GM19238 (cell line): ENCODE results near the gene STK40.

ENCODE experiments used
- DNase-seq: peaks from one replicate; pipeline ENCODE4 v3.0.0; 2011; ENCODE audit warnings: low spot score; ENCODE audit not compliant: insufficient read length

Gene STK40

DNA sequence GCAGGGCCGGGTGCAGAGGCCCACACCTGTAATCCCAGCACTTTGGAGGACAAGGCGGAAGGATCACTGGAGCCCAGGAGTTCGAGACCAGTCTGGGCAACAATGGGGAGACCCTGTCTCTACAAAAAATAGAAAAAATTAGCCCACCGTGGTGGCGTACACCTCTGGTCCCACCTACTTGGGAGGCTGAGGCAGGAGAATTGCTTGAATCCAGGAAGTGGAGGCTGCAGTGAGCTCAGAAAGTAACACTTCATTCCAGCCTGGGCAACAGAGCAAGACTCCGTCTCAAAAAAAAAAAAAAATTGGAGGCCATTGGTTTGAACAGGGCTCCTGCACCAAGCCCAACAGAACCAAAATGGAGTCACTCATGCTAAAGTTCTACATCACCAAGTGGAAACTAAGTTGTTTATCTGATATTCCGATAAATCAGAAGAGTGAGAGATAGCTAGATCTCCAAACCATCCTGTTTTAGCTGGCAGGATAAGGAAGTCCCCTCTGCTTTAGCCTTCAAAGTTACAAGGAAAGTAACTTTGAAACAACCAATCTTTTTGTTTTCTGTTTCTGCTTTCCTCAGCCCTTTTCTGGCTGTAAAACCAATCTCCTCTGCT, 12.8 kb upstream of the STK40 start:
- no peak for DNase-seq

DNA sequence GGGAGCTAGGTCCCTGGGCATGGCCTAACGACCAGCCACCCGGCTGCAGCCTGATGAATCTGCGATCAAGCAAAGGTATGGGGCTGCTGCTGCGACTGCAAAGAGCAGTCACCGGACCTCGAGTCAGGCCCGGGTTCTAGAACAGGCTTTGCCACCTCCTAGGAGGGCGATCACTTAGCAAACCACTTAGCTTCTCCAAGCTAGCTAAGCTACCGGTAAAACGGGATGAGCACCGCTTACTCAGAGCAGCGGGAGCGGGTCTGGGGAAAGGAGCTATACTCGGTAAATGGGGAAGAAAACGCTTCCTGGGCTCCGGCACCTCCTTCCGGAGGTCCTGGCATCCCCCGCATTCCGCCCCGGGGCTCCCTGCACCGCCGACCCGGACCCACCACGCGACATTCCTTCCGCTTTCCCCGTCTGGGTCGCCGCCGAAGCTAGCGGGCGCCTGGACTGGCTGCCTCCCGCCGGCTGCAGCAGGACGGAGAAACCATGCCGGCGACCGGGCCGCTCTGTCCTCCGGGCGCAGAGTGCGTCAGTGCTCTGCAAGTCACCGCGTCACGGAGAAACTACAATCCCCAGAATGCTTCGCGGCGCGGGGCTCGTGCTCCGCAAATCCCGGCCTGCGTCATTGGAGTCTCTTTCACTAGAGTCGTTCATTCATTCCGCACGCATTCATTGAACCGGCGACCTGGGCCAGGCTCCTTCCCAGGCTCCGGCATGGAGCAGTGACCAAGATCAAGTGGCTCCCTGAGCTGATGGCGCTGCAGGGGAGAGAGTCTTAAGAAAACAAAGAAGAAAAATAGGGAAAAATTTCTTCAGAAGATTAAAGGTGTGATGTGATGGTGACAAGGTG, 11.9 kb upstream of the STK40 start, which contains the start of gene LSM10:
Gene LSM10 (minus strand): TSS at position 531 of the 853 bp plus-strand sequence. CDS start 3,779 bp downstream, outside the sequence.
- DNase-seq: peak; percentile 89

DNA sequence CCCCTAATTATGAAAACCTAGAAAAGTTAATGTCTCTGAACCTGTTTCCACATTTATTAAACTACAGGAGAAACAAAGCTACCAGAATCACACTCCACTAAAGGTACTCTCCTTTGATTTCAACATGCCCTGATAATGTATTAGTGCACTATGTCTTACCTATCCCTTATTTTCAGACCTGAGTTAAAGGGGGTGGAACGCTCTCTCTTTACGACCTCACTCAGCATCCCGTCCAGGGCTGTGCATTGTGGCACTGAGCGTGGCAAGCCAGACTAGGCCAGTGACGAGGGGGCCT, 11.3 kb upstream of the STK40 start:
- no peak for DNase-seq

DNA sequence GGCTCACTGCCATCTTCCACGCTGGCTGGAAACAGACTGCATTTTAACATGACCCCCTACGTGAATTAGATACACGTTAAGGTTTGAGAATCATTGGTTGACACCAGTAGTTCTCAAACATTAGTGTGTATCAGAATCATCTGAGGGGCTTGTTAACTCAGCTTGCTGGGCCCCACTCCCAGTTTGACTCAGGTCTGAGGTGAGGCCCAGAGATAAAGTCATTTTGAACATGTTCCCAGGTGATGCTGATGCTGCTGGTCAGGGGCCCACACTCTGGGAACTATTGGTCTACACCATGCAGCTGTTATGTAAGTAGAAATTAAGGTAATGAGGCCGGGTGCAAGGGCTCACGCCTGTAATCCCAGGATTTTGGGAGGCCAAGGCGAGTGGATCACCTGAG, 10.6 kb upstream of the STK40 start:
- DNase-seq: no peak

DNA sequence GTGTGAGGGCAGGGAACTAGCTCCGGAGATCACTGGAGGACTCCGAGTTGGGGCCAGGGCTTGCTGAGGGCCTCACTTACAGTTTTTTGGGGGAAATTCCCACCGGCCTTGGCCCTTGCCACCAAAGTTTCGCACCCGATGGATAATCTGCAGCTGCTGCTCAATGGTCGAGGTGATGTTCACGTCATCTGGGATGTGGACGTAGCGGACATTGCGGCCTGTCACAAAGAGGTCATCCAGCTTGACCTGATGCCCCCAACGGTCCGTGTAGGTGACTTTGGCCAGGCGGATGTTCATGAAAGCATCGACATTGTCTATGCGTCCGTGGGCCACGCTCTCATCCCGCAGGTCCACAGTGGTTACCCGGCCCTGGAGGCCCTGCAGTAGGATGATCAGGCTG, 8.0 kb upstream of the STK40 start:
- no peak for DNase-seq

DNA sequence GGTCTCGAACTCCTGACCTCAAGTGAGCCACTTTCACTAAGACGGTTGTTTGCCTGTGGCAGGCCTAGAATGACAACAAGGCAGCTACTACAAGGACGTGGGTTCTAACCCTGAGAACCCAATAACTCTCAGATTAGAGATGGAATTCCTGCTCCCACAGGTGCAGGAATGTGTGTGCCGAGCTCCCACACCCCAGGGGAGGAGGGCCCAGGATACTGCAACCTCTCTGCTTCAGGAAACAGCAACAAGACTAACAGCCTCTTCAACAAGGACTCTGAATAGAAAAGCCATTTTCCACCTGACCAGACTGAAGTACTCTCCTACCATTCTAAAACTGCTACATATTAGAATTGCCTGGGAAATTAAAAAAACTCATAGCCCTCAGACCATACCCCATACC, 7.1 kb upstream of the STK40 start:
- no peak for DNase-seq

DNA sequence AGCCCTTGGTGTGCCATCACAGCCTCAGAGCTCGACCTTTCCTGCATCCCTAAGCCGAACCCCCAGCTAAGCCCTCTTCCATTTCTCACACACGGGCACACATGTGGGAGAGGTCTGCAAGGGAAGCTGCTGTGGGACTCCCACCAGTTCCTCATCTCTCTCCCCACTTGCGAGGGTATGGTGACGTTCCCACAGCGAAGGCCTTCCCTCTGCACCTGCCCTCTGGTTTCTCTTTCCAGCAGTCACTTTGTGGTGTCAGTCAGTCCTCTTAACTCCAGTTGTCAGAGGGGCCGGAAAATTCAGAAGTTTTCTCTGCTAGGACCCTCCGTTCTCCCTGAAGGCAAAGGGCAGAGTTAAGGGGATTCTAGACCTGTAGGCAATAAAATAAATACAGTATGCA, 5.5 kb upstream of the STK40 start:
- DNase-seq: no peak

DNA sequence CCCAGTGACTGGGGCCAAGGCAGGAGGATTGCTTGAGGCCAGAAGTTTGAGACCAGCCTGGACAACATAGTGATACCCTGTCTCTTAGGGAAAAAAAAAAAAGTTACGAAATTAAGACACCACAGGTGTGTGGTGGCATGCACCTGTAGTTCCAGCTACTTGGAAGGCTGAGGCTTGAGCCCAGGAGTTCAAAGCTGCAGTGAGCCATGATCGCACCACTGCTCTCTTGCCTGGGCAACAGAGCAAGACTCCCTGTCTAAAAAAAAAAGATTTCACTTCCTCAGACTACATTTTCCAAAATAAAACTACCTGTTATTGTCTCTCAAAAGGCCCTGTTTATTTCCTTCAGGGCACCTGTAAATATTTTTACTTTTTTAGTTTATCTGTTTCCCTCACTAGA, 4.7 kb upstream of the STK40 start:
- no peak for DNase-seq

DNA sequence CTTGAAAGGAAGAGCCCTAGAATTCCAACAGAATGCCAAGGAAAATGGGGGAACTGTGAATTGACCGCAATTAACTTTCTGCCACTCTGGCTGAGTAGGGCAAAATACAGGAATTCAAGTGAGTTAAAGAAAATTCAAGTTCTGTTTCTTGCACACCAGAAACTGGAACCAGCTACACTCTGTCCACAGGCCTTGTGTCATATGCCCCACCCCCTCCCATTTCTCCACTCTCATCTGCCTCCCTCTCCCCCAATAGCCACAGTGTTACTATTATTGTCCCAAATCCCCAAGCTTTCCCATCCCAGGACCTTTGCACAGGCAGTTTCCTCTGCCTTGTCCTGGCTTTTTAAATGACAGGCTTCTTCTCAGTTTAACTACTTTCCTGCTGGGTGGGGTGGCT, 4.3 kb upstream of the STK40 start:
- no peak for DNase-seq

DNA sequence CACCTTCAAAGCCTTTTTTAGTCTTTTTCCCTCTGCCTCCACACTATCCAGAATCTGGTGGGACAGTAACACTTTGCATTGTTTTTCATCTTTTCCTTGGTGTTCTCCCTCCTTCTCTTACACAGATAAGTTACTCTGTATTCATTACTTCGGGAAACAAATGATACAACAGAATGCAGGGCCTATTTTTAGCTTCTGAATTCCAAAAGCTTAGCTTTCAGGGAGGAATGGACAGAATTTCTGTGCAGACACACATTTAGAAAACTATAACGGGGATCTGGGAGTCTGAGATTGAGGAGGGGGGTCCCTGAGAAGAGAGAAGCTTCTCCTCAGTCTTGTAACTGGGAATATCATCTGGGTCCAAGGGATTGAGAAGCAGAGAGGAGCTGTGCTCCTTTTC, 3.5 kb upstream of the STK40 start:
- no peak for DNase-seq

- DNase-seq: no peak
These were observed 1.6 kb upstream of the STK40 start for GRCh38 chr1:36387141-36387949.

- peak; percentile 80 for DNase-seq
These were observed 779 bp upstream of the STK40 start for GRCh38 chr1:36386265-36387140.

DNA sequence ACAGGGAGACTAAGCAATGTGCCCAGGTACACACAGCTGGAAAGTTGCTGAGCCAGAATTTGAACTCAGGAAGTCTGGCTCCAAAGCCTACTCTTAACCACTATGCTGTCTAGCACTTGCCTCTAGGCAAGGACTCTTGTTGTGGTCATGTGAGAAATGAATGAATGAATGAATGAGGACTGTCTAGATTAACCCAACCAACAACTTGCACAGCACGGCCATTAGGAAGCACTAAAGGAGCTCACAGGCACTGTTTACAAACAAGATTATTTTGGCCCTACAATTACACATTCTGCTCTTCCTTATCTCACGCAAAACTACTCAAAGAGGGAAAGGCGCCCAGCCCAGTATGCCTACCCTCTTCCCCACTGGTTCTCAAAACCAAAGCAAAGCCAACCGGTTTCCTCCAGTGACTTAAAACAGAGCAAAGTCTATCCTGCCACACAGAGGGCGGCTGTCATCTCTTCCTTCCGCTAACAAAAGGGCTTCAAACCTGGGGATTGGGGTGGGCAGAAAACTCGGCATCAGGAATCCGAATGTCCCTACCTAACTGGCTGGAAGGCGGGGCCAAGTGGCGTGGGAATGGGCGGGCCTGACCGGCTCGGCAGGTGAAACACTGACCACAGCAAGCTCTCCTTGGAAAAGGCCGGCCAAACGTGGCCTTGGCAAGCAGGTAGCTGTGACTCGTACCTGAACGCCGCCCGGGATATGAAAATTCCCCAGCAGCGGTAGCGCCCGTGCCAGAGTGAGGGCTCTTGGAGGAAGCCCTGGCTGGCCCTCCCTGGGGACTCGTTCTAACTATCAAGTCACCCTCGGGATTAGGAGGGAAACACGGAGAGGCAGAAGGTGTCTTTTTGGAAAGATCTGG, 948 bp downstream of the STK40 start:
- DNase-seq: no peak

DNA sequence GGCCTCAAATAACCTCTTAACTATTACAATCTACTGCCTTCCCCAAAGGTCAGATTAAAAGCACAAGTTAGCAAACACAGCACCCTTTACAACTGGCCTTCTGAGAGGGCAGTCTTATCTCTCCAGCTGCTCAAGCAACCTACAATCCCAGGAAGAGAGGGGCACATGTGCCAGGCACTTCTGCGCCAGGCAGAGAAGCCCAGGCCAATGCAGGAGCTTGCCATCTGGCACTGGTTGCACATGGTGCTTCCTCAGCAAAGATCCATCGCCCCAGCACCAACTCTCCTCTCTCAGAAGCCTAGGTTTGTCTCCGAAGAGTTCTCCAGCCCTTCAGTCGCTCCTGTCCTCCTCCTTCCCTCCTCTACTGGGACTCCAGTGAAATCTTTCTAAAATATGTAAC, 2.5 kb downstream of the STK40 start:
- no peak for DNase-seq

DNA sequence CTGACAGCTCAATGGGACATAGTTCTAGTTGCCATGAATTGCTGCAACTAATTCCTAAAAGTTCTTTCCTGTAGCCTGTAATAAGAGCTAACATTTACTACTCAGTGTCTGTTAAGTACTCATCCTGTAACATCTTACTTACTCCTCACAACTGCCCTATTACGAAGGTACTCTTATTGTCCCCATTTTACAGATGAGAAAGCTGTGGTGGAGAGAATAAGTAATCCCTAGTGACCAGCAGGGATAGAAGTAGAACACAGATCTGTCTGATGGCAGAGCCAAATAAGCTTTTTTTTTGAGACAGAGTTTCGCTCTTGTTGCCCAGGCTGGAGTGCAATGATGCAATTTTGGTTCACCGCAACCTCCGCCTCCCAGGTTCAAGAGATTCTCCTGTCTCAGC, 3.1 kb downstream of the STK40 start:
- DNase-seq: no peak

- no peak for DNase-seq
These were observed 3.5 kb downstream of the STK40 start for GRCh38 chr1:36382231-36382630.

DNA sequence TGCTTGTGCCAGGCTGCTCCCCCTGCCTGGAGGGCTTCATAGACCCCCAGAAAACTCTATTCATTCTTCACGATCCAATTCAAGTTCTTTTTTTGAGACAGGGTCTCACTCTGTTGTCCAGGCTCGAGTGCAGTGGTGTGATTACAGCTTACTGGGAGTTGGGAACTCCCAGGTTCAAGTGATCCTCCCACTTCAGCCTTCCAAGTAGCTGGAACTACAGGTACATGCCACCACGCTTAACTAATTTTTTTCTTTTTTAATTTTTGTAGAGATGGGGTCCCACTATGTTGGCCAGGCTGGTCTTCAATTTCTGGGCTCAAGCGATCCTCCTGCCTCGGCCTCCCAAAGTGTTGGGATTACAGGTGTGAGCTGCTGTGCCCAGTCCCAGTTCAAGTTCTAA, 4.3 kb downstream of the STK40 start:
- no peak for DNase-seq

- DNase-seq: no peak
These were observed 4.9 kb downstream of the STK40 start for GRCh38 chr1:36380782-36381181.

DNA sequence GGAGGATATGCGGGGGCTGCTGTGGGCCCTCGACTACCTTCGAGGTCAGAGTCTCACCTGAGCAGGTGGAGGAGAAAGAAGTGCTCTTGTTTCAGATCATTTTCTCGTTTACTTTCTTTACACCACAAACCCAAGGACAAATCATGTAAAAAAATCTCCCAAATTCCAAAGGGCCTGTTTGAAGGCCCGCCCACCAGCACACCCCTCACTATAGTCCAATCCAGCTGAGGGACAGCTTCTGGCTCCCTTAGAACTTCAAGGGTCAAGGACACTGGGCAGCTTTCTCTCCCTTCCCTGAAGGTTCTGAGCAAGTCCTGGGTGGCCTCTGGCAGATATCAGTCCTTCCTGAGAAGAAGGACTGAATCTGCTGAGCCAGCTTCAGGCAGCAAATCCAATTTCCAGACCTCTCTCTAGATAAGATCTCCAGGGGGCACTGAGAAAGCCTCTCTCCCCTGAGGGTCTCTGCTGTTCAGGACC, 5.5 kb downstream of the STK40 start:
- DNase-seq: no peak

GRCh38 chr1:36377791-36378492, 7.8 kb downstream of the STK40 start:
- DNase-seq: no peak
